GM21515 (cell line): ENCODE results near the gene PPP1R9B.

Source experiments
- ATAC-seq: cut with Tn5 transposase; IDR thresholded peaks from one replicate; pipeline ENCODE4 v1.9.1; 2021; ENCODE audit not compliant: unreplicated experiment

PPP1R9B gene

GRCh38 chr17:50129353-50129727 lies 21.1 kb downstream of the PPP1R9B start:
- no peak for ATAC-seq

- no peak for ATAC-seq
Observed at GRCh38 chr17:50128441-50129352, 21.8 kb downstream of the PPP1R9B start.

- no peak for ATAC-seq
Observed at GRCh38 chr17:50127697-50128361, 22.6 kb downstream of the PPP1R9B start.

- no peak for ATAC-seq
Observed at GRCh38 chr17:50125420-50125997, 25.0 kb downstream of the PPP1R9B start.

- ATAC-seq = no peak
Observed at GRCh38 chr17:50123649-50124349, 26.7 kb downstream of the PPP1R9B start.

- ATAC-seq = no peak
Observed at GRCh38 chr17:50122945-50123344, 27.5 kb downstream of the PPP1R9B start.

GRCh38 chr17:50120475-50121253 lies 29.8 kb downstream of the PPP1R9B start:
- no peak for ATAC-seq

- no peak for ATAC-seq
Observed at GRCh38 chr17:50118828-50119218, 31.7 kb downstream of the PPP1R9B start.

- ATAC-seq = no peak
Observed at GRCh38 chr17:50118076-50118827, 32.2 kb downstream of the PPP1R9B start.

- no peak for ATAC-seq
Observed at GRCh38 chr17:50117202-50118051, 33.0 kb downstream of the PPP1R9B start.

GRCh38 chr17:50115756-50116155 lies 34.7 kb downstream of the PPP1R9B start:
- ATAC-seq = no peak

- ATAC-seq = no peak
Observed at GRCh38 chr17:50114849-50115357, 35.6 kb downstream of the PPP1R9B start.

GRCh38 chr17:50114401-50114800 lies 36.1 kb downstream of the PPP1R9B start:
- ATAC-seq = no peak

- no peak for ATAC-seq
Observed at GRCh38 chr17:50113624-50114320, 36.7 kb downstream of the PPP1R9B start.

- ATAC-seq = no peak
Observed at GRCh38 chr17:50112694-50113093, 37.8 kb downstream of the PPP1R9B start.

GRCh38 chr17:50111673-50112655 lies 38.5 kb downstream of the PPP1R9B start:
- no peak for ATAC-seq
